ENCODE data around the gene ISYNA1. TPM values are rescaled to one million over a fixed set of nuclear protein-coding genes. Genes with fewer than 3 reads are reported as not detected.
A peak's percentile ranks its signal among the peaks of the same experiment; 100 is the strongest.

The ISYNA1 gene
- total RNA-seq (70.2 and 74.1 TPM in 2 replicates), polyA plus RNA-seq (69.0 and 85.0 TPM in 2 replicates), polyA minus RNA-seq (26.2 and 34.8 TPM in 2 replicates), Bru-seq, nascent RNA (percentile 42 among the genes with signal in this experiment), BruChase-seq, experiment 1, labeled RNA remaining after a 6-hour chase (percentile 78 among the genes with signal in this experiment), BruChase-seq, experiment 2, labeled RNA remaining after a 2-hour chase (percentile 53 among the genes with signal in this experiment)
- polyA plus RNA-seq (2011; cell fraction: cytosol; rRNA removed) = 32.0 and 38.7 TPM in 2 replicates
- 145 and 173 TPM in 2 replicates for polyA plus RNA-seq (2011; cell fraction: nucleus; rRNA removed)
- 38.7 and 63.2 TPM in 2 replicates for polyA plus RNA-seq (2012)
- not detected for polyA minus RNA-seq (2011; cell fraction: cytosol; rRNA and poly(A)+ RNA removed)
- polyA minus RNA-seq (2011; cell fraction: nucleus; rRNA and poly(A)+ RNA removed) = 12.2 and 26.3 TPM in 2 replicates
- long read RNA-seq, transcript ISYNA1-201 (11 exons, 2,420 nt) = major isoform, 103 of 143 reads
- long read RNA-seq, partial matches to known transcripts = 16 of 143 reads
- long read RNA-seq, other reads (novel, unspliced or antisense) = 17 of 143 reads

DNA sequence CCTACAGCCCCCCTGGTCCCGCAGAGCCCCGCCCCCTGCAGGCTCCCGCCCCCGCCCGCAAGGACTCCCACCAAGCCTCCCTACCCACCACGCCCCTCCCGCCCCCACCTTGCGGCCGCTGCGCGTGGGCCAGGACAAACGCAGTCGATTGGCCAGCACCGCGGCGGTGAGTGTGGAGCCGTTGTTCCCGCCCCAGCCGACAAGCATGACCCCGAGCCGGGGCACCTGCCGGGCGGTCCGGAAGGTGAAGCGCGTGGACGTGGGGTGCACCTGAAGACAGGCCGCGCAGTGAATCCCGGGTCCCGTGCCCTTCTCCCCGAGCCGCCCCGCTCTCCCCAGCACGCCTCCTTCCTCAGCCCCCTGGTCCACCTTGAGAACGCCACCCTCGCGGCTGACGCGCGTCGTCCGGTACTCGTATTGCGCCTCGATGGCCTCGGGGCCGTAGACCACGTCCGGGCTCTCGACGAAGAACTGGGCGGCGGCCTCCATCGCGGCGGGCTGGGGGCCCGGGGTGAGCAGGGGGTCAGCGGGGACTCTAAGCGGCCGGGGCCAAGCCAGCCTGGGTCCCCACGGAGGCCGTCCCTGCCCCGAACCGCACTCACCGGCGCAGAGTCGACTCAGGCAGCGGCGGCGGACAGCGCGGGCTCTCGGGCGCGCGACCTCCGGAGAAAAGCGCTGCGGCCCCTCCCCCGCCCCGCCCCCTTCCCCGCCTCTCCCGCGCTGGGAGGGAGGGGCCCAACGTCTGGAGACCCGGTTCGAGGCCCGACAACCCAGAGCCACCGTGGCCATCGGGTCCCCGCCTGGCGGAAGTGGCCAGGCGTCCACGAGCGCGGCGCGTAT lies at the start of gene ISYNA1:
Gene ISYNA1, minus strand, starts transcription at position 643 of the 840 bp plus-strand sequence. Its CDS starts 154 bp downstream, at position 489.
- peaks cover 12% of the 10 kb centered on the region for H3K4me1 ChIP-seq (ENCODE audit: control insufficient read depth, extremely low read depth, insufficient read depth, low read length)
- peak within 1 kb of the TSS; percentile 65 for H2AFZ ChIP-seq (ENCODE audit: low read depth, low read length)
- H3K9me1 ChIP-seq (replicated peaks; ENCODE audit: control insufficient read depth, extremely low read depth, insufficient read depth, low read length) = no peaks in the 10 kb centered on the region
- DNase-seq (ENCODE audit: low read depth, low spot score) = peak; percentile 66
- dilution Hi-C loops (cut with MboI; ENCODE audit: extremely low pct_ligation_motif_present, low sequenced_read_pairs) = no loop called here
- no peak for TF ChIP-seq POLR2AphosphoS5 (IDR thresholded peaks at IDR 0.05; ENCODE audit: insufficient read depth, low read depth, low read length)
- TF ChIP-seq GATA2 (IDR thresholded peaks at IDR 0.05; ENCODE audit: insufficient read depth, insufficient read length, low read depth, low read length) = no peak
- no peak for TF ChIP-seq POLR2A (IDR thresholded peaks at IDR 0.05; ENCODE audit: low read depth, low read length)
- no peak for TF ChIP-seq MAX (IDR thresholded peaks at IDR 0.05; ENCODE audit: insufficient read depth, insufficient read length)
- no peak for TF ChIP-seq EZH2 (IDR thresholded peaks at IDR 0.05; ENCODE audit: borderline replicate concordance, low read depth, low read length, severe bottlenecking)
- TF ChIP-seq JUN (IDR thresholded peaks at IDR 0.05; ENCODE audit: borderline replicate concordance, insufficient read depth, insufficient read length, low read depth) = no peak
- no peak for TF ChIP-seq MYC (IDR thresholded peaks at IDR 0.05; ENCODE audit: low read depth, low read length)
- no peak for TF ChIP-seq FOS (IDR thresholded peaks at IDR 0.05; ENCODE audit: borderline replicate concordance, insufficient read depth, low read length)
- no peaks in the 10 kb centered on the region for H3K79me2 ChIP-seq (ENCODE audit: control insufficient read depth, insufficient read depth, low read length)
- ChIA-PET POLR2A (interaction anchor here (1.0 kb wide), 1 partner anchor 9 kb away, joined by 3 read pairs; no protein-coding TSS in a partner anchor), CTCF (interaction anchor here (0.8 to 3.7 kb wide), 6 partner anchors 13 to 158 kb away, joined by 3 to 23 read pairs (median 4); partner anchors contain the start of genes GDF15 and SSBP4)
- no peaks in the 10 kb centered on the region for H4K20me1 ChIP-seq (replicated peaks; ENCODE audit: control insufficient read depth, extremely low read depth, insufficient read depth, low read length)
- H3K9ac ChIP-seq (replicated peaks; ENCODE audit: extremely low read depth, insufficient read depth, low read length) = no peak within 1 kb of the TSS
- H3K9me3 ChIP-seq (replicated peaks; ENCODE audit: control insufficient read depth, insufficient read depth, low read length) = no peaks in the 10 kb centered on the region
- H3K4me3 ChIP-seq (replicated peaks in 1 of 3; ENCODE audit: insufficient read depth in 1 of 3, low read depth in 1 of 3, low read length in 3 of 3) = peak within 1 kb of the TSS; percentile 19 to 75 (median 24)
- intact Hi-C loops (cut with micrococcal nuclease) = loop anchor here (1.0 kb wide), 1 partner anchor 18 kb away; the partner anchor contains the start of gene SSBP4
- no TSS peak for BruUV-seq (replicated peaks)
- no peaks in the 10 kb centered on the region for H3K27me3 ChIP-seq (ENCODE audit: control insufficient read depth in 2 of 2, insufficient read depth in 2 of 2, low read length in 2 of 2)
- peak; percentile 53 for FAIRE-seq
- peak within 1 kb of the TSS; percentile 59 for H3K4me2 ChIP-seq (ENCODE audit: insufficient read depth, low read length)
- peaks cover 0 to 2% of the 10 kb centered on the region in 2 experiments for H3K36me3 ChIP-seq (ENCODE audit: control insufficient read depth in 2 of 2, extremely low read depth in 1 of 2, insufficient read depth in 2 of 2, low read length in 2 of 2)
- H3K27ac ChIP-seq (ENCODE audit: insufficient read depth, low read depth, low read length) = no peak within 1 kb of the TSS
